Measurements from ENCODE around the gene FGF5. TPM values are rescaled to one million over a fixed set of nuclear protein-coding genes. Genes with fewer than 3 reads are reported as not detected.

Gene FGF5
- total RNA-seq, 4 donors from 2014 or later: 0.15 TPM; not detected in 3

DNA sequence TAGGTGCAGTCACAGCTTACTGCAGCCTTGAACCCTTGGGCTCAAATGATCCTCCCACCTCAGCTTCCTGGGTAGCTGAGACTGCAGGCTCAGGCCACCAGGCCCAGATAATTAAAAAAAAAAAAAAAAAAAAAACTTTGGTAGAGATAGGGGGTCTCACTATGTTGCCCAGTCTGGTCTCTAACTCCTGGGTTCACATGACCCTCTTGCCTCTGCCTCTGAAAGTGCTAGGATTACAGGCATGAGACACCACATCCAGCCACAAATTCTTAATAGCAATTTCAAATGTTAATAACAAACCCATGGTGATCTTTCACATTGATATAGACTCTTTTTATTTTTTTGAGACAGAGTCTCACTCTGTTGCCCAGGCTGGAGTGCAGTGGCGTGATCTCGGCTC lies 12.3 kb upstream of the FGF5 start:
- Histone ChIP-seq H3K27me3 (no peaks in the 10 kb centered on the region), H3K4me3 (no peak overlapping the region), H3K36me3 (no peaks in the 10 kb centered on the region), H3K9me3 (no peaks in the 10 kb centered on the region), H3K4me1 (no peaks in the 10 kb centered on the region), H3K27ac (no peak overlapping the region)
- DNase-seq: no peak
- no peak for TF ChIP-seq POLR2A (IDR thresholded peaks at IDR 0.05)
- TF ChIP-seq, protein P1, sequence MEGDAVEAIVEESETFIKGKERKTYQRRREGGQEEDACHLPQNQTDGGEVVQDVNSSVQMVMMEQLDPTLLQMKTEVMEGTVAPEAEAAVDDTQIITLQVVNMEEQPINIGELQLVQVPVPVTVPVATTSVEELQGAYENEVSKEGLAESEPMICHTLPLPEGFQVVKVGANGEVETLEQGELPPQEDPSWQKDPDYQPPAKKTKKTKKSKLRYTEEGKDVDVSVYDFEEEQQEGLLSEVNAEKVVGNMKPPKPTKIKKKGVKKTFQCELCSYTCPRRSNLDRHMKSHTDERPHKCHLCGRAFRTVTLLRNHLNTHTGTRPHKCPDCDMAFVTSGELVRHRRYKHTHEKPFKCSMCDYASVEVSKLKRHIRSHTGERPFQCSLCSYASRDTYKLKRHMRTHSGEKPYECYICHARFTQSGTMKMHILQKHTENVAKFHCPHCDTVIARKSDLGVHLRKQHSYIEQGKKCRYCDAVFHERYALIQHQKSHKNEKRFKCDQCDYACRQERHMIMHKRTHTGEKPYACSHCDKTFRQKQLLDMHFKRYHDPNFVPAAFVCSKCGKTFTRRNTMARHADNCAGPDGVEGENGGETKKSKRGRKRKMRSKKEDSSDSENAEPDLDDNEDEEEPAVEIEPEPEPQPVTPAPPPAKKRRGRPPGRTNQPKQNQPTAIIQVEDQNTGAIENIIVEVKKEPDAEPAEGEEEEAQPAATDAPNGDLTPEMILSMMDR (IDR thresholded peaks at IDR 0.05): no peak
- intact Hi-C loops (cut with DNase I; ENCODE audit: low total_unique reads): no loop called here

DNA sequence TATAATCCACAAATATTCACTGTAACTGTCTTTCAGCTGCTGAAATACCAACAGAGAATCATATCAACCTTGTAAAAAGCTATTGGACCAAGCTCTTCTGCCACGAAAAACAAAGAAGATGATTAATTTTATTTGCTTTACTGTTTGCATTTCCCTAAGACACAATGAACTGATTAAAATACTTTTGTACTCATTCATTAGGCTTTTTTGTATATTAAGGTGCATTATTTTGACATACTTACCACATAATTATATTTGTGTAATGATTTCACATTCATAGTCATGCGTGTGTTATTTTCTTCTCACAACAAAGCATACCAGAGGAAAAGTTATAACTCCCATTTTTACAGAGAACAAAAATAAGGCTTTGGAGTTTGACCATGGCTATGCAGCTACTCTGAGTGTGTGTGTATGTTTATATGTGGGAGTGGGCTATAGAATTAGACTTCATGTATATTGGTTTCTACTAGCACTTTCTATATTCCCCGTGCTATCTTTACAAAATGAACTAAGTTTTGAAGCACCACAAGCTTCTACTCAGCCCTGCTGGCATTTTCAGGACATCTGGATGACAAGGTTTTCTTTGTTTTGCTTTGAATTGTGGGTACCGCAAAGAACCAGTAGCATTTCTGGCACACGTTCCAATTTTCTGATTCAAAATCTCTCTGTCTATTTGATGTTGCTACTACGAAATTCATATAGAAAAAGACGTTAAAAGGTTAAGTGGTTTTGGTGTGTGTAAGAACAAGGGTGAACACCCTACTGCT lies 11.0 kb upstream of the FGF5 start:
- Histone ChIP-seq H3K27ac (no peak overlapping the region), H3K4me1 (no peaks in the 10 kb centered on the region), H3K27me3 (no peaks in the 10 kb centered on the region), H3K4me3 (no peak overlapping the region), H3K36me3 (no peaks in the 10 kb centered on the region), H3K9me3 (no peaks in the 10 kb centered on the region)
- TF ChIP-seq, protein P1 (IDR thresholded peaks at IDR 0.05): no peak
- no peak for TF ChIP-seq POLR2A (IDR thresholded peaks at IDR 0.05)
- intact Hi-C loops (cut with DNase I; ENCODE audit: low total_unique reads): no loop called here
- DNase-seq: no peak

DNA sequence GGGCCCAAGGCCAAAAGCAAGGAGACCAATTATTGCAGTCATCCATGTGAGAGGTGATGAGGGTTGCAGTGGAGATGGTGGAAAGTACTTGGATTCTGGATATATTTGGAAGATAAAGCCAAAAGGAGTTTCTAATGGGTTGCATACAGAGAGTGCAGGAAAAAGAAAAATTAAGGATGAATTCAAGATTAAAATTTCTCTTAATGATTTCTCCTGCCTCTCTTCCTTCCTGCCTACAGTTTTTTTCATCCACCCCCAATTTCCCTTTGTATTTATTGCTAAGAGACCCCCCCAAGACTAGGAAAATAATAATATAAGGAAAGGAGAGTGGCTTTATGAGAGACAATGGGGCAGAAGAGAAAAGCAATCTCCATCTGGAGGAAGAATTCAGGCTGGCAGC lies 8.6 kb upstream of the FGF5 start:
- TF ChIP-seq, protein P1 (IDR thresholded peaks at IDR 0.05): no peak
- TF ChIP-seq POLR2A (IDR thresholded peaks at IDR 0.05): no peak
- Histone ChIP-seq H3K4me1 (no peaks in the 10 kb centered on the region), H3K9me3 (no peaks in the 10 kb centered on the region), H3K27me3 (no peaks in the 10 kb centered on the region), H3K4me3 (no peak overlapping the region), H3K27ac (no peak overlapping the region), H3K36me3 (no peaks in the 10 kb centered on the region)
- DNase-seq: no peak
- intact Hi-C loops (cut with DNase I; ENCODE audit: low total_unique reads): no loop called here

DNA sequence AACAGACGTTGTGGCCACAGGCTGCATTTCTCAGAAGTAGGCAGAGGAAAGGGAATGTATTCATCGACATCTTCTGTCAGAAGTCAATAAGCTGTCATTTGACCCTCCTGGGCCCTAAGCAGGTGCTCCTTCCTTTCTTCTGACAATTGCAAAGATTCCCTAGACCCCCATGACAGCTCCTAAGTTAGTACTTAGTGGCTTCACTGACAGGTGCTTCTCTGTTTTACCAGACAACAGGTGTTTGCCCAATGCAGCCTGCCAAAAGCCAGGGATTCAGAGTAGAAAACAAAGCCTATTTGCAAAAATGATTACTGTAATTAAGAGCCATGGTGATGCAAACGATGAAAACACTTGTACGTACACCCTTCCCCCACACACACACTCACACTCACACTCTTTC lies 7.5 kb upstream of the FGF5 start:
- TF ChIP-seq POLR2A (IDR thresholded peaks at IDR 0.05): no peak
- TF ChIP-seq, protein P1 (IDR thresholded peaks at IDR 0.05): no peak
- no peak for DNase-seq
- intact Hi-C loops (cut with DNase I; ENCODE audit: low total_unique reads): no loop called here

DNA sequence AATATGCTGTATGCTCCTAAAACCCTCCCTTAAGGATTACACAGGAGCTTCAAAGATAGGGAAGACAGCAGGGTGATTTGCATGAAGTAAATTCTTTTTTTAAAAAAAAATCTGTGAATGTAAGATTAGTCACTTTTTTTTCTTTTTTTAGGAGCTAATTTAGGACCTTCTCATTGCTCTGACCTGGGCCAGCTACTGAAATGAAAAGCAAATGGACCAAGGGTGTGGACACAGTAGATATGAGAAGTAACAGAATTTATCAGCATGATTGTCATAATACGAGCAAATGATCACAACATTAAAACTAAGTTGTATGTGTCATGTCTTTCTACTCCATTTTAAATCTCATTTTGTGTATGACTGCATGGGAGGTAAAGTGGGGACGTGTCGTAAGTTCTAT lies 6.6 kb upstream of the FGF5 start:
- Histone ChIP-seq H3K27me3 (peaks cover 0 to 15% of the 10 kb centered on the region in 2 donors), H3K4me1 (no peaks in the 10 kb centered on the region), H3K4me3 (no peak overlapping the region), H3K9me3 (no peaks in the 10 kb centered on the region), H3K36me3 (no peaks in the 10 kb centered on the region), H3K27ac (no peak overlapping the region)
- DNase-seq: no peak
- intact Hi-C loops (cut with DNase I; ENCODE audit: low total_unique reads): no loop called here
- TF ChIP-seq POLR2A (IDR thresholded peaks at IDR 0.05): no peak
- TF ChIP-seq, protein P1 (IDR thresholded peaks at IDR 0.05): no peak

More for the DNA sequence above, 7.5 kb upstream of the FGF5 start:
- Histone ChIP-seq H3K4me3 (no peak overlapping the region), H3K27ac (no peak overlapping the region), H3K36me3 (no peaks in the 10 kb centered on the region), H3K27me3 (peaks cover 0 to 7% of the 10 kb centered on the region in 2 donors), H3K4me1 (no peaks in the 10 kb centered on the region), H3K9me3 (no peaks in the 10 kb centered on the region)
